ENCODE results near the gene TMCC3. TPM values are rescaled to one million over a fixed set of nuclear protein-coding genes. Genes with fewer than 3 reads are reported as not detected.

TMCC3 gene
- total RNA-seq, 1 experiment from 2014 or later, result 2.1 TPM

GRCh38 chr12:94686834-94687628 lies 36.7 kb upstream of the TMCC3 start:
- H3K27ac Mint-ChIP-seq (ENCODE audit: unreplicated experiment), result no peak overlapping the region
- H3K36me3 ChIP-seq (ENCODE audit: control insufficient read depth, insufficient read depth, low read length), result no peaks in the 10 kb centered on the region
- ChIA-PET POLR2A (no interaction called here), CTCF (no interaction called here)
- no peak overlapping the region for H3K4me3 Mint-ChIP-seq (ENCODE audit: unreplicated experiment)
- no peak for TF ChIP-seq CTCF (IDR thresholded peaks at IDR 0.05; ENCODE audit: insufficient read depth in 1 of 2, low read depth in 1 of 2, low read length in 1 of 2, severe bottlenecking in 1 of 2, unreplicated experiment in 1 of 2)
- no peaks in the 10 kb centered on the region for H3K9me3 Mint-ChIP-seq (ENCODE audit: unreplicated experiment)
- H3K4me1 Mint-ChIP-seq (ENCODE audit: low read depth, unreplicated experiment), result no peaks in the 10 kb centered on the region
- no peak overlapping the region for H3K4me3 ChIP-seq (ENCODE audit: low read depth, low read length)
- BruUV-seq (replicated peaks), result no TSS peak
- intact Hi-C loops (cut with micrococcal nuclease; ENCODE audit: unreplicated experiment), result no loop called here
- H3K4me1 ChIP-seq, result peaks cover 23% of the 10 kb centered on the region
- DNase-seq, result no peak
- no peaks in the 10 kb centered on the region for H3K27me3 ChIP-seq (replicated peaks; ENCODE audit: control insufficient read depth, insufficient read depth, low read length)
- no peaks in the 10 kb centered on the region for H3K9me3 ChIP-seq
- H3K27me3 Mint-ChIP-seq (ENCODE audit: insufficient read depth, unreplicated experiment), result no peaks in the 10 kb centered on the region
- no peaks in the 10 kb centered on the region for H3K36me3 Mint-ChIP-seq (ENCODE audit: insufficient read depth, unreplicated experiment)

GRCh38 chr12:94684416-94685142 lies 34.2 kb upstream of the TMCC3 start:
- Mint-ChIP-seq H3K4me1 (ENCODE audit: low read depth, unreplicated experiment) (no peaks in the 10 kb centered on the region), H3K4me3 (ENCODE audit: unreplicated experiment) (no peak overlapping the region), H3K36me3 (ENCODE audit: insufficient read depth, unreplicated experiment) (no peaks in the 10 kb centered on the region), H3K27me3 (ENCODE audit: insufficient read depth, unreplicated experiment) (no peaks in the 10 kb centered on the region), H3K27ac (ENCODE audit: unreplicated experiment) (no peak overlapping the region), H3K9me3 (ENCODE audit: unreplicated experiment) (peaks cover 9% of the 10 kb centered on the region)
- H3K4me1 ChIP-seq, result peaks cover 11% of the 10 kb centered on the region
- no peak for DNase-seq
- no peak overlapping the region for H3K4me3 ChIP-seq (ENCODE audit: low read depth, low read length)
- no peaks in the 10 kb centered on the region for H3K36me3 ChIP-seq (ENCODE audit: control insufficient read depth, insufficient read depth, low read length)
- no peaks in the 10 kb centered on the region for H3K9me3 ChIP-seq
- POLR2A ChIA-PET, result no interaction called here
- no TSS peak for BruUV-seq (replicated peaks)
- CTCF ChIA-PET, result no interaction called here
- no peak for TF ChIP-seq CTCF (IDR thresholded peaks at IDR 0.05; ENCODE audit: insufficient read depth in 1 of 2, low read depth in 1 of 2, low read length in 1 of 2, severe bottlenecking in 1 of 2, unreplicated experiment in 1 of 2)
- intact Hi-C loops (cut with micrococcal nuclease; ENCODE audit: unreplicated experiment), result no loop called here
- H3K27me3 ChIP-seq (replicated peaks; ENCODE audit: control insufficient read depth, insufficient read depth, low read length), result no peaks in the 10 kb centered on the region

- ChIA-PET CTCF (no interaction called here), POLR2A (no interaction called here)
- Mint-ChIP-seq H3K27ac (ENCODE audit: unreplicated experiment) (no peak overlapping the region), H3K27me3 (ENCODE audit: insufficient read depth, unreplicated experiment) (no peaks in the 10 kb centered on the region), H3K4me1 (ENCODE audit: low read depth, unreplicated experiment) (no peaks in the 10 kb centered on the region), H3K36me3 (ENCODE audit: insufficient read depth, unreplicated experiment) (no peaks in the 10 kb centered on the region), H3K4me3 (ENCODE audit: unreplicated experiment) (no peak overlapping the region), H3K9me3 (ENCODE audit: unreplicated experiment) (peaks cover 9% of the 10 kb centered on the region)
- Histone ChIP-seq H3K4me1 (peaks cover 6% of the 10 kb centered on the region), H3K36me3 (ENCODE audit: control insufficient read depth, insufficient read depth, low read length) (no peaks in the 10 kb centered on the region), H3K9me3 (no peaks in the 10 kb centered on the region), H3K4me3 (ENCODE audit: low read depth, low read length) (no peak overlapping the region), H3K27me3 (replicated peaks; ENCODE audit: control insufficient read depth, insufficient read depth, low read length) (no peaks in the 10 kb centered on the region)
- TF ChIP-seq CTCF (IDR thresholded peaks at IDR 0.05; ENCODE audit: insufficient read depth in 1 of 2, low read depth in 1 of 2, low read length in 1 of 2, severe bottlenecking in 1 of 2, unreplicated experiment in 1 of 2), result no peak
- intact Hi-C loops (cut with micrococcal nuclease; ENCODE audit: unreplicated experiment), result no loop called here
- no peak for DNase-seq
- no TSS peak for BruUV-seq (replicated peaks)
These were observed 29.3 kb upstream of the TMCC3 start for GRCh38 chr12:94679554-94680195.

Measured in Caco-2 (cell line).